K562 (cell line): Measurements from ENCODE around the gene AMBRA1.

Source experiments
- ESRRA ChIP-seq: fragments of 450-650 bp; IDR thresholded peaks from 2 replicates; pipeline ENCODE4 v1.6.1; 2014; ENCODE audit warnings: low read depth, mild to moderate bottlenecking, moderate library complexity, borderline replicate concordance
- GABPB1 ChIP-seq: sonication (generic); formaldehyde crosslinking; IDR thresholded peaks from 2 replicates; pipeline ENCODE4 v1.8.0; 2022; ENCODE audit warnings: mild to moderate bottlenecking, missing genetic modification reagents
- IRF2 ChIP-seq: sonication (generic); formaldehyde crosslinking; IDR thresholded peaks from 2 replicates; pipeline ENCODE4 v1.8.1; 2022; ENCODE audit warnings: mild to moderate bottlenecking, missing genetic modification reagents
- KDM4B ChIP-seq, 2 experiments: fragments of 450-650 bp in 1 of 2; sonication (generic) in 1 of 2; IDR thresholded peaks; 2 replicates each; pipeline ENCODE4 v1.6.1; 2016 to 2017; ENCODE audit warnings: borderline replicate concordance in 2 of 2, antibody characterized with exemption in 1 of 2, low read depth in 1 of 2, mild to moderate bottlenecking in 1 of 2
- RFX5 ChIP-seq: IDR thresholded peaks from 2 replicates; pipeline ENCODE4 v1.6.1; 2011; ENCODE audit warnings: low read depth, mild to moderate bottlenecking, improper control_type of control experiment, low read length
- TCF3 ChIP-seq: sonication (generic); formaldehyde crosslinking; IDR thresholded peaks from 2 replicates; pipeline ENCODE4 v1.4.0; 2020; ENCODE audit warnings: mild to moderate bottlenecking, missing genetic modification reagents
- ZFP36 ChIP-seq: fragments of 150-350 bp; IDR thresholded peaks from 2 replicates; pipeline ENCODE4 v1.6.1; 2018; ENCODE audit warnings: low read length, low read depth; ENCODE audit not compliant: partially characterized antibody
- TF ChIP-seq, protein P1 (sequence below), 3 experiments: IDR thresholded peaks in 2 of 3; conservative IDR thresholded peaks in 1 of 3; 2 replicates each; pipeline ENCODE4 v1.5.1; 2011 to 2012; ENCODE audit warnings: low read length in 3 of 3, mild to moderate bottlenecking in 3 of 3, control low read depth in 2 of 3, improper control_type of control experiment in 1 of 3, inconsistent platforms in 1 of 3, low read depth in 1 of 3, mixed read lengths in 1 of 3, moderate library complexity in 1 of 3; ENCODE audit not compliant: insufficient read depth in 2 of 3

- TF ChIP-seq RFX5: no peak
- TF ChIP-seq, protein P1, sequence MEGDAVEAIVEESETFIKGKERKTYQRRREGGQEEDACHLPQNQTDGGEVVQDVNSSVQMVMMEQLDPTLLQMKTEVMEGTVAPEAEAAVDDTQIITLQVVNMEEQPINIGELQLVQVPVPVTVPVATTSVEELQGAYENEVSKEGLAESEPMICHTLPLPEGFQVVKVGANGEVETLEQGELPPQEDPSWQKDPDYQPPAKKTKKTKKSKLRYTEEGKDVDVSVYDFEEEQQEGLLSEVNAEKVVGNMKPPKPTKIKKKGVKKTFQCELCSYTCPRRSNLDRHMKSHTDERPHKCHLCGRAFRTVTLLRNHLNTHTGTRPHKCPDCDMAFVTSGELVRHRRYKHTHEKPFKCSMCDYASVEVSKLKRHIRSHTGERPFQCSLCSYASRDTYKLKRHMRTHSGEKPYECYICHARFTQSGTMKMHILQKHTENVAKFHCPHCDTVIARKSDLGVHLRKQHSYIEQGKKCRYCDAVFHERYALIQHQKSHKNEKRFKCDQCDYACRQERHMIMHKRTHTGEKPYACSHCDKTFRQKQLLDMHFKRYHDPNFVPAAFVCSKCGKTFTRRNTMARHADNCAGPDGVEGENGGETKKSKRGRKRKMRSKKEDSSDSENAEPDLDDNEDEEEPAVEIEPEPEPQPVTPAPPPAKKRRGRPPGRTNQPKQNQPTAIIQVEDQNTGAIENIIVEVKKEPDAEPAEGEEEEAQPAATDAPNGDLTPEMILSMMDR (IDR thresholded peaks at IDR 0.05 in 2 of 3, conservative IDR thresholded peaks at IDR 0.05 in 1 of 3; ENCODE audit: insufficient read depth in 2 of 3, low read depth in 1 of 3, low read length in 3 of 3): no peak
- TF ChIP-seq KDM4B (IDR thresholded peaks at IDR 0.05; ENCODE audit: borderline replicate concordance in 2 of 2, low read depth in 1 of 2): no peak
- TF ChIP-seq ESRRA: no peak
- TF ChIP-seq ZFP36: no peak
- TF ChIP-seq TCF3 (CRISPR knock-in tag): no peak
- TF ChIP-seq GABPB1 (CRISPR knock-in tag): no peak
- no peak for TF ChIP-seq IRF2
Observed at GRCh38 chr11:46643531-46643930, 49.7 kb upstream of the AMBRA1 start.
